HG03565 (cell line): Measurements from ENCODE around the gene ASTN2.

Experiments
- ATAC-seq: cut with Tn5 transposase; IDR thresholded peaks from one replicate; pipeline ENCODE4 v1.9.1; 2021; ENCODE audit warnings: mild to moderate bottlenecking, moderate library complexity; ENCODE audit not compliant: unreplicated experiment

ASTN2 gene

DNA sequence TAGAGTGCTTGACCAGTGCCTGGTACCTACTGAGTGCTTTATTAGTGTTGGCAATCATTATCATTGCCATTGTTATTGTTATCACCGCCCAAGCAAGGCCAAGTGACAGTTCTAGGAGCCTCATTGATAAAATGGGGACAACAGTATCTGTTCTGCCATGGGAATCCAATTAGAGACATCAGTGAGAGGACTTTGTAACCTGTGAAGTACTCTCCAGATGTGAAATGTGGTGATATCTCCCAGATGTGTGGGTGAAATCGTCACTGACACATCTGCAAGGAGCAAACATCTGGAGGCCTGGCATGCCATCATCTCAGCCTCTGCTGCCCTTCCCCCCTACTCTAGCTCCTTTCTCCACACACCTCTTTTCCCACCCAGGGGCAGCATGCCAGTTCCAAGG is 1000.5 kb downstream of the ASTN2 start:
- no peak for ATAC-seq

DNA sequence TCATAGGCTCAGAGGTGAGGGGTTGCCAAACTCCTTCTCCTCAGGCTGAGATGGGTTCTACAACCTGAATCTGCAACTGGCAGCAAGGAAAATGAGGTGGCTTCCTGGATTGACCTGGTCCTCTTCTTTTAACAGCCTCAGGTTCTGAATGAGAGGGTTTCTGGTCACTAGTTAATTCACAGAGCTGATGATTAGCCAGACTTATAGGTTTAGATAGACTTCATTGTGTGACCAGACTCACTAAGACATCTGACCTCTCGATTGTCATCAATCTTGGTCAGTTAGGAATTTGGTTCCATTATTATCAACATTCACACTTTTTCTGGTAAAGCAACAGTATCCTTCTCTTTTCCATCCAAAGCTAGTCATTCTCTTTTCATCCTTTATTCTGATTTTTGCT is 1003.4 kb downstream of the ASTN2 start:
- ATAC-seq = no peak

DNA sequence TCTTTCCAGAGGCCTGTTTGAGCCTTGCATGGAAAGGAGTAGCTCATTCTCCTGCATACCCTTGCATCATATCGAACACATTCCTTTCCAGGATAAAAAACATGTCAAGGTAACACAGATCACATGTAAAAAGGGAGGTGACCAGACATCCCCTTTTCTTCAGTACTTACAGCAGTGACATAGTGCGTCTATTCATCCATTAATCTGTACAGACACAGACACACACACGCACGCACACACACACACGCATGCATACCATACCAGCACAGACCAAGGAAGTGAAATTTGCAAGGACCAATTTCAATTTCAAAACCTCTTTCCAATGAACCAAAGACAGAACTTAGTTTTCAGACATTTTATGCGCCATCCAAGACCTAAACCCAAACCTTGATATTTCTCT is 1005.2 kb downstream of the ASTN2 start:
- ATAC-seq = no peak

DNA sequence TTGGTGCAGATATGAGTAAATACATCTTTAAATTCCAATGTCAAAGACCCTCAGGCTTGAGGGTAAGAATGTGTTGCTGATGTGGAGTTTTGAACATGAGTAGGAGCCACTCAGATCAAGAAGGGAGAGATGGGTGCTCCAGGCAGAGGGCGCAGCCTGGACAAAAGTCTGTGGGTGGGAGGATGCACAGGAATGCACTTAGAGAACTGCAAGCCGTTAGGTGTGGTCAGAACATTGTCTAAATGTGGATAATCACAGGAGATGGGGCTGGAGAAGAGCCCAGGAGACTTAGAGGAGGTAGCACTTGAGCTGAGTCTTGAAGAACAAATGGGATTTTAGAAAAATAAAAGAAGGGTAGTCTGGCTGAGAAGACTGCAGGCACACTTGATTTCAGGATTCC is 1005.7 kb downstream of the ASTN2 start:
- no peak for ATAC-seq

DNA sequence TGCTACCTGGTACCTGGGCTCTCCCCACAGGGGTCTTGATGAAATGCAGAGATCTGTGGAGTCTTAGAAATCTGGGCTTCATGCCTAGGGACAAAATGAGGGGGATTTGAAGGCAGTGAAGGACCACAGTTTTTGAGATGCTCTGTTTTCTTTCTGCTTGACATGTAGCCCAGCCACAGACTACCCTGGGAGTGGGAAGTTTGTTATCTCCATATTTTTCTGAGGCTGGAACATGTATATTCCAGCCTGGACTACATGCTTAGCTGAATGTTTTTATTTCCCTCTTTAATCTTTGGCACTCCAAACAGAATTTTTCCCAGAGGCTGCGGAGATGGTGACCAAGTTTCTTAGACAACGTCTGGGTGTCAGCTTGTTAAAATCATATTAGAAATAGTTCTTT is 1008.4 kb downstream of the ASTN2 start:
- no peak for ATAC-seq

DNA sequence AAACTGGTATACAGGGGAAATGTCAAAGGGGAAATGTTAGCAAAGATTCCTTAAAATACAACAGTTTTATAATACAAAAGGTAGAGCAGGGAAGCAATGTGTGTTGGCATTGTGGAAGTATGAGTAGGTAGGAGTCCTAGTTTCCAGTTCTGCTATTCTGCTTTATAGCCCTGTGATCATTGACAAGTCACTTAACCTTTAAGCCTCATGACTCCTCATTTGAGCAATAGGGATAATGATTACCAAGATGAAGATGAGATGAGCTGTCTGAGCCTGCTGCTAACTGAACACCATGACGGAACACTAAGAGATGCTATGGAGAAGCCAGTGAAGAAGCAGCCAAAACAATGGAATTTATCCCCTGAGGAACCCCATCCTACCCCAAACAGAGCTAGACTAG is 1009.5 kb downstream of the ASTN2 start:
- ATAC-seq = no peak

DNA sequence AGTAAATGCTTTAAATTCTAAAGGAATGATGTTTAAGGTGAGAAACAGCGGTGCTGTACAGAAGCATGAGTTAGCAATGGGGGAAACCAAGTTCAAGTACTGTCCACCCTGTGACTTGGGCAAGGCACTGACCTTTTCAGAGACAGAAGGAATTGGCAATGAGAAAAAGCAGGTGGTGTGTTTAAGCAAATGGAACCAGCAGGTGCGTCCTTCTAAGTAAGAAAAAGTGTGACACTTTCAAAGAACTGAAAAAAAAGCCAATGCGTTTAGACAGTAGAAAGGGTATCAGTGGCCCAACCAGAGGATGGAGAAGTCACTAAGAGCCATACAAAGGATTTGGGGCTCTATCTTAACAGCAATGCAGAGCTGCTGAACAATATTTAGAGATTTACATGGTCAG is 1010.6 kb downstream of the ASTN2 start:
- no peak for ATAC-seq

DNA sequence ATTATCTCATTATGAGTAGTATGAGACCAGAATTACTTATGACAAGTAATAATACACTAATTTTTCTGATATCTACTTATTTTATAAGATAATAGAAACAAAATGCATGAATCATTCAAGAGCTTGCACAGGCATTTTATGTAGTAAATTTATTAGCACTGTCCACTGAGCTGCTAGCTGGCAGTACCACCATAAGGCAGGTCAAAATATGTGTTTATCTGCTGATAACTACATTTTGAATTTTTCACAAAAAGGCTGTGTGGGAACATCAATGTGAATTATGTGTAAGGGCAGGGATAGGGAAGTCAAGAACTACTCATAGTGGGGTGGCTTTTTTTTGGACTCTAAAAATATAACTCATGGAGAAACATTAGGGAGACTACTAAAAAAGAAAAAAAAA is 1011.7 kb downstream of the ASTN2 start:
- no peak for ATAC-seq

DNA sequence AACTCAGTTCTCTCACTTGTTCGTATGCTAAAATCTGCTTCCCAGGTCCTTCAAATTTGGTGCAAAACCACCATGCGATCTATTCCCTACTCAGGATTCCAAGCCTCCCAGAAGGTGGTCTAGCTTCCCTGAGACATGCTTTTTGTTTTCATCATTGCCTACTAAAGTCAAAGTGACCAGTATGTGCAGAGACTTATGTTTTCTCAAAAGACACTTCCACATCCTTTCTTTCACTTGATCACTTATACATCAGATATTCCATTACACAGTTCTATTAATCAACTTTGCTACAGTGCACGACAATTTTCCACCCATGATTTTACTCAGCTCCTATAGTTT is 1019.2 kb downstream of the ASTN2 start:
- ATAC-seq = no peak

DNA sequence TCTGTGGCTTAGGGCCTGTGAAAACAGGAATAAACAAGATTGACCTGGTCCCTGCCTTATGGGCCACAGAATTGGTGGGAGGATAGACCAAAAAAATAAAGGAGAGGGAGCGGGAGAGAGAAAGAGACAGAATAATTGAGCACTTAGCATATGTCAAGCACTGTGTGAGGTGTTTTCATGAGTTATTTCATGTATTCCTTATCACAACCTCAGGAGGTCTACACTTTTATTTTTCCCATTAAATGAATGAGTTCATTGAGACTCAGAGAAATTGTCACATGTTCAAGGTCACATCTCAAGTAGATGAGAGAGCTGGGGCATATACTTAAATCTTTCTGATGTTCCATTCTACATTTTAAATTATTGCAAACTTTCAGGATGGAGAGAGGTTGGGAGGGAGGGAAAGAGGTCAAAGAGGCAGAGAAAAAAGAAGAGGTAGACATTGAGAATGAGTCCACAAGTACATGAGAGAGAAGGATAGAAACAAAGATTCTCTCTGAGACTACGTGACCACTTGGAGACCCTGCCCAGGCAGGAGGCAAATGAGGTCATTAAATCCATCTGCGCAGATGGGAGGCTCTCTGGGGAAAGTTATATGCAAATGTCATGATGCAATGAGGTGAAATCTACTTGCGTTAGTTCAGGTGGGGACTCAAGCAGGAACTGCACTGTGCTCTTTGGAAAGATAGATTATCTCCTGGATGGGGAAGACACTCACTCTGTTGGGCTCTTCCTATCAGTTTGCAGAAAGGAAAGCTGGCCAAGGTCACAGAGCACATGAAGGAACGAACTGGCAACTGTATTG is 1019.8 kb downstream of the ASTN2 start:
- ATAC-seq = no peak

DNA sequence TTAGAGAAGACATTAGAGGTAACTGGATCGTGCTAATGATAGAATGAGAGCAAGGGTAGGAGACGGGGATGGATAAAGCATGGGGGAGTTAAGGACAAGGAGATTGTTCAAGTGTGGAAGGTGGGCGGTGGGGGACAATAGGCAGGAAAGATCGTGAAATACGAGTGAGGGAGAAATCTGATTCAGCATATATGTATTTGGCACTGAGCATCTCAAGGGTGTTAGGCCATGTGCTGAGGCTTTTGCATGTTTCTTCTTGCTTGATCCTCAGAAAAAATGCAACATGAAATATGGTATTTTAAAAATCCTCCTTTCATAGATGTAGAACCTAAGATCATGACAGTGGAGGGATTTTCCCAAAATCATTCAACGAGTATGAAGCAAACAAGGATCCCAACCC is 1020.8 kb downstream of the ASTN2 start:
- no peak for ATAC-seq

DNA sequence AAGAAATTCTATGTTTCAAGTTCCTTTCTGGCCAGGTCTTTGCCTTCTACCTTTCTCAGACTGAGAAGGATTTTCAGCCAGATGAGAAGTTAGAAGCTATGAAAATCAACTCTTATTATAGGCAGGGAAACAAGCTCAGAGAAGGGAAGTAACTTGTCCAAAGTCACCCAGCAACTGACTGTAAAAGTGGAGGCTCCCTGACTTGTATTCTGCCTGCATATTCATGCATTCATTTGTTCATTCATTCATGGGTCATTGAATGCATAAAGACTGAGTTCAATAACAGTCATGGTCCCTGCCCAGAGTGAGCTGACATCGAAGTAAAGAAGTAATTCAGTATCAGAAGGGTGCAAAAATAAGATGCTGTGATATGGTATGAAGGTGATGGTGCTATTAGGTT is 1021.7 kb downstream of the ASTN2 start:
- no peak for ATAC-seq

DNA sequence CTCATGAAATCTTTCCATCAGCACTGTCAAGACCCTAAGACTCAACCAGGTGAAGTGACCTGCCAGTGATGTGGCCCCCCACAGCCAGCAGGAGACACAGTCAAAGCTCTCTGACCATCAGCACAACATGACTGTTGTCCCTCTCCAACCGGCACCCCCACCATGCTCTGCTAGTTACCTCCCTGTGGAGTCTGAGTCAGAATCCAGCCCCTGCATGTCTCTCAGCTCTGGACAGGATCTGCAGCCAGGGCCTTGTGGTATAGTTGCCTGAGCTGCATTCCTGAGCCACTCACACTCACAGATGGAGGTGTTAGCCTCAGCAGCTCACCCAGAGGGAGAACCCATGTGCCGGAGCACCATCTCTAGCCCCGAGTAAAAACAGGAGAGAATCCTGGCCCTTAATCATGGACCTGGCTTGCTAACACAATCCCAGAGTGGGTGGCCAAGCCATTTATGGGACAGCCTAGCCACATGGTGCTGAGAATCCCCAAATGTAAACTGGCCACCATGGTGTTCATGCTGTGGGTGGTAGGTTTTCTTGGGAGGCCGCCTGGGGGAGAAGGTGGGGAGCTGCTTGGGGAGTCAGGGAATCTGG is 1023.5 kb downstream of the ASTN2 start:
- peak; percentile 3 for ATAC-seq

DNA sequence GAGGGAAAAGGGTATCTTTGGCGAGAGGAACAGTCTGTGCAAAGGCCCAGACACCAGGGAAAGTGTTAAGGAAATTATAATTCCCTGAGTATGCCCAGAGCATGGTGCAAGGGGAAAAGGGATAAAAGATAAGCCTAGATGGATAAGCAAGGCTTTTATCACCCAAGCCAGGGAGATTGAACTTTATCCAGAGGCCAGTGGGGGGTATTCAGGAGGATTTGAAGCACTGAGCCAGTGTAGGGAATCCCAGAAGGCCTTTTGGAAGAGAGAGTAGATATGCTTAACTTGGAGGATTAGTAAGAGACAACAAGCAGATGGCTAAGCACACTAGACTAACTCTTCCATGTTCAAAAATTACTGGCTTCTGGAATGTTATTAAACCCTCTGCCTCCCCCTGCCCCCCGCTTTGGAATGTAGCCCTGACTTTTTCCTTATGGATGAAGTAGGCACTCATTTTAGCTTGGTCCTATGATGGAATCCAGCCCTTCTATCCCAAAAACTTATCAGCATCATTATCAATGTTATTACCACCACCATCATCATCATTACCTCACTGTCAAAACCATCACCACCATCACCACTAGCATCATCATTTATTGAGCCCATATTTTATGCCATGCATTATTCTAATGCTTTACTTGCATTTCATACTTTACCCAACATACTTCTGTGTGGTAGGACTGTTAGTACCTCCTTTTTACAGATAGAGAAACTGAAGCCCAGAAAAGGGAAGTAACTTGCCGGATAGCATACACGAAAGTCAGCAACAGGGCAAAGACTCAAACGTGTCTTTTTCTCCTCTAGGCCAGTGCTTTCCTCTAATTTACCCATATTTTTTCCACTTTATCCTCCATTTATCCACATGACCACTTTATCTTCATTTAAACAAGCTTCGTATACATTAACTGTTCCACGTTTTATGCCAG is 1024.3 kb downstream of the ASTN2 start:
- ATAC-seq = peak; percentile 82

DNA sequence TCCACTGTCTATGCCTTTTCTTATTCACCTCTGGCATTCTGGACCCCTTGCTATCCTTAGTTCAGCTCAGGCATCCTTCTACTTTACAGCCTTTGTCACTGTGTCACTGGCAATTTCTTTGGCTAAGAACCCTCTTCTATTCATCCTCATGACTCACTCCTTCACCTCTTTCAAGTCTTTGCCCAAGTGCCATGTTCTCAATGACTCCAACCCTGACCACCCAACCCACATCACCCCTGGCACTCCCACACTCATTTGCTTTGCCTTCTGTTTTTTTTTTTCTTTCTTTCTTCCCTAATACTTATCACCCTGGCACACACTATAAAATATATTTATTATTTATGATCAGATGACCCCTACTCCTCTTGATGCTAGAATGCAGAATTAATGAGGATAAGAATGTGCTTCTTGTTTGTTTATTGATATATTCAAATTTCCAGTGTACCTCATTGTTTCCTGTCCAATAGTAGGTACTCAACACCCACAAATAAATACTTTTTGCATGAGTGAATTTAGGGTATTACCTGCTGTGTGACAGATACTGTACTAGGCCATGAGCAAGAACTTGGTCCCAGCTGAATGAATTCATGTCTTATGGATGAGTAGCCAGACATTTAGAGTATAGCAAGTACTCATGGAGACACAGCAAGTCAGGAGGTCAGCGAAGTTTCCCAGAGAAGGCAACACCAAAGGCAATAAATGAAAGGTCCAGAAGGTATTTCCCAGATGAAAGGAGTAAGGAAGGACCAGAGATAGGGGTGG is 1025.1 kb downstream of the ASTN2 start:
- ATAC-seq = no peak

DNA sequence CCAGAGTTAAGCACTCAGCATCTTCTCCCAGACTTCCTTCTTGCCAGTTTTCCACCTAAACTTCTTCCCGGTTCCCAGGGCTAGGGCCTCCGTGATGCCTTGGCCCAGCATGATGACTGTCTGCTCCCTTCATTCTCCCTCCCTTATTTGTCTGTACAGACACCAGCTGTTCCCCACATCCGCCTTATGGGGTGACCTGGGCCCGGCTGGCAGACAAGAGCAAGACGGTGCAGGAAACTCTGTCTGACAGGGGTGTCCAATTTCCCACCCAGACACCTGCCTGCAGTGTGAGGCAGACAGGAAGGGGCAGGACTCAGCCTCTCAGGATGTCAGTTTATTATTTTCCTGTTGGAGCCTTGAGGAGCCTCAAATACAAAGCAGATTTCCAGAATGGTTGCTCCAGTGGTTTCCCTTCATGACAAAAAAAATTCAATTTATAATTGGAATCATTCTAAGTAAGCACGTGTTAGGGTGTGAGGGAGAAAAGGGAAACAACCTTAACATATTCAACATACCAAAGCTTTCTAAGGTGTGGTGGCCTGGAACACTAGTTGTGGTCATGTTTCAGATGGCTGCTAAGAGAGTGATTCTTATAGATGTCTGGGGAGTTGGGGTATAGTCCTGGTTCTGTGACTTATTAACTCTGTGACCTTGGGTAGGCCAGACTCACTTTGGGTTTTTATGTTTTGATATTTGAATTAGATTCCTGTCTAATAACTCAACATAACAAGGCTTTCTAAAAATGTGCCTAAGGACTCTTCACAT is 1026.7 kb downstream of the ASTN2 start:
- no peak for ATAC-seq

DNA sequence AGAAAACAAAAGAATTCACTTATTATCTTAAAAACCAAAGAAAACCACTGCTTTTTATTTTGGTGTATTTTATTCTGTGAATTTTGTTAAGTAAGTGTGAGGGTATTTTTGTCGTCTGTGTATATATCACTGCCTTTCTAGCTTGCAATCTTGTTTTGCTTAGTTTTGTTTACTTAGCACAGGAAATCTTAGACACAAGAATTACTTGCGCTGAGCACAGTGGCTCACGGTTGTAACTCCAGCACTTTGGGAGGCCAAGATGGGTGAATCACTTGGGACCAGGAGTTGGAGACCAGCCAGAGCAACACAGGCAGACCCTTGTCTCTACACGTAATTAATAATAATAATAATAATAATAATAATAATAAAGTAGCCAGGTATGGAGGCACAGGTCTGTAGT is 1030.9 kb downstream of the ASTN2 start:
- ATAC-seq = no peak

DNA sequence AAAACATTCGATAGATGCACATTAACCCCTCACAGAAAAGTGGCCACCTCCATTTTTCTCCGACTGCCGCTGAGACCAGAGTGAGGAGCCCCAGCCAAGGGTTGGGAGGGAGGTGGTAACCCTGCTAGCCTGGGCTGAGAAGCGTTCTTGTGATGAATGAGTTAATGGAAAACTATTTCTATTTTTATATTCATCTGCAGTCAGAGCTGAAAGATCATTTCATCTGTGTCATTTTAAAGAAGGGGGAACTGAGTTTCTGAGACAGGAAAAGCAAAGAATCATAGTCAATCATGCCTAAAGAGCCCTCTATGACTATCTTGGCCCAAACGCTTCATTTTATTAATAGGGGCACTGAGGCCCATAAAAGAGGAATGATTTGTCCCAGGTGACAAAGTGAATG is 1031.7 kb downstream of the ASTN2 start:
- ATAC-seq = no peak

DNA sequence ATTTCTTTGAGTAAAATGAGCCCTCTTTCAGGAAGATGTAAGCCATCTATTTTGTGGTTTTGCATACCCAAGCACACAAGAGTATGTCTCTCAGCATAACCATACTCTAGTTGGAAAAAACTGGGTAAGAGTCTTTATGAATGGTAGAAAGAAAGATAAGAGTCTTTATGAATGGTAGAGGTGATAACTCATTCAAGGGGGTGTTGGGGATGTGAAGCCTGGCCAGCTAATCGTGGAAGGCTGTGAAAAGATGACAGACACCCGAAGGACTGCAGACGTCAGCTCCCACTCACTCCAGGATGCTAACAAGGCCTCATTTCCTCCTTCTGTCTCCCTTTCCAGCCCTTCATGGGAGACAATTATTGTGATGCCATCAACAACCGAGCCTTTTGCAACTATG is 1032.8 kb downstream of the ASTN2 start:
- ATAC-seq = no peak

DNA sequence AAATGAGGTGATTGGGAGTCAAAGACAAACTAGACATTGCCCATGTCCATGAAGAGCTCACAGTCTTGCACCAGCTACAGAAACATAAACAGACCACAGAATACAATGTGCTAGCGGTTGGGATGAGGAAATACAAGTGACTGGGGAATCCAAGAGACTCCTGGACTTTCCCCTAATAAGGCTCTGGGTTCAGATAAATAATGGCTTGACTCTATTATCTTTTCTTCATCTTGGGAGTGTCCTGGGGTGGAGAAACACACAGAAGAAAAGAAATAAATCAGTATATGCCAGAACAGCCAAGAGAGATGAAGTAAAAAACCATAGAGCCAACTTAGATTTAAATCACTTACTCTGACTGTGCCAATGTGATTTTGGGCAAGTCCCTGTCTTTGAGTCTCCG is 1033.5 kb downstream of the ASTN2 start:
- ATAC-seq = no peak
